ENCODE results near the gene TMTC2.

The TMTC2 gene

DNA sequence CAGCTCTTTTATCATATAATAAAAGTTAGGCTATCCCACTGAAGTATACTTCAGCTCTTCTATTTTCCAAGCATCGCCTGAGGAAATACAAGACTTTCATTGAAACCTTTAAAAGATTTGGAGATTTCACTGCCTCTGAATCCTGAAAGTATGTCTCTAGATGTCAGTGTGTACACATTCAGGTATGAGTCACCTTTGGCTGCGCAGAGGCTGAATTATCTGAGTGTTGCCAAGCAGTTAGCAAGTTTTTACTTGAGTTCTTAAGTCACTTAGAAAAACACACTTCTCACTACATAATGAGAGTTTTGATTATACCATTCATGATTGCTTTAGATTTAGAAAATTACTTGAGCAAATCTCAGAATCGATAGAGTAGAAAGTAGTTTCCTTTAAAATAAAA is 210.3 kb downstream of the TMTC2 start:
- Histone ChIP-seq H3K27ac (no peak overlapping the region), H3K27me3 (replicated peaks) (no peaks in the 10 kb centered on the region), H3K4me3 (ENCODE audit: low read depth, low read length) (no peak overlapping the region), H3K36me3 (replicated peaks) (no peaks in the 10 kb centered on the region)
- peak; percentile 38 for DNase-seq
- in situ Hi-C loops (cut with HindIII; ENCODE audit: low pct_ligation_motif_present, low sequenced_read_pairs) = no loop called here
- TF ChIP-seq, protein P1, sequence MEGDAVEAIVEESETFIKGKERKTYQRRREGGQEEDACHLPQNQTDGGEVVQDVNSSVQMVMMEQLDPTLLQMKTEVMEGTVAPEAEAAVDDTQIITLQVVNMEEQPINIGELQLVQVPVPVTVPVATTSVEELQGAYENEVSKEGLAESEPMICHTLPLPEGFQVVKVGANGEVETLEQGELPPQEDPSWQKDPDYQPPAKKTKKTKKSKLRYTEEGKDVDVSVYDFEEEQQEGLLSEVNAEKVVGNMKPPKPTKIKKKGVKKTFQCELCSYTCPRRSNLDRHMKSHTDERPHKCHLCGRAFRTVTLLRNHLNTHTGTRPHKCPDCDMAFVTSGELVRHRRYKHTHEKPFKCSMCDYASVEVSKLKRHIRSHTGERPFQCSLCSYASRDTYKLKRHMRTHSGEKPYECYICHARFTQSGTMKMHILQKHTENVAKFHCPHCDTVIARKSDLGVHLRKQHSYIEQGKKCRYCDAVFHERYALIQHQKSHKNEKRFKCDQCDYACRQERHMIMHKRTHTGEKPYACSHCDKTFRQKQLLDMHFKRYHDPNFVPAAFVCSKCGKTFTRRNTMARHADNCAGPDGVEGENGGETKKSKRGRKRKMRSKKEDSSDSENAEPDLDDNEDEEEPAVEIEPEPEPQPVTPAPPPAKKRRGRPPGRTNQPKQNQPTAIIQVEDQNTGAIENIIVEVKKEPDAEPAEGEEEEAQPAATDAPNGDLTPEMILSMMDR (IDR thresholded peaks at IDR 0.05; ENCODE audit: low read depth, low read length, missing control alignments) = no peak

DNA sequence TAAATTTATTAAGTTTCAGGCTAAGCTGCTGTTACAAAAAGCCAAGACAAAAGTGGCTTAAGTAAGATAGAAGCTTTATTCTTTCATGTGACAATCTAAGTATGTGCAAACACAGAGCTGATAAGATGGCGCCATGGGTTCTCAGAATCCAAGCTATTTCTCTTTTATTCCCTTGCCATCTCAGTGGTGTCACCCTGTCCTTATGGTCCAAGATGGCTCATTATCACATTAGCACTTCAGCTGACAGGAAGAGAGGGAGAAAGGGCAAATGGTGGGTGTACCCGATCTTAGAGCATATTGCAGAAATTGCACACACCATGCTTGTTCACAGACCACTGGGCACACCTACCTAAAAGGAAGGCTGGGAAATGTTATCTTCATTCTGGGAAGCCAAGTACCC is 211.7 kb downstream of the TMTC2 start:
- Histone ChIP-seq H3K36me3 (replicated peaks) (no peaks in the 10 kb centered on the region), H3K27me3 (replicated peaks) (no peaks in the 10 kb centered on the region), H3K27ac (no peak overlapping the region), H3K4me3 (ENCODE audit: low read depth, low read length) (no peak overlapping the region)
- TF ChIP-seq, protein P1 (IDR thresholded peaks at IDR 0.05; ENCODE audit: low read depth, low read length, missing control alignments) = no peak
- no peak for DNase-seq
- in situ Hi-C loops (cut with HindIII; ENCODE audit: low pct_ligation_motif_present, low sequenced_read_pairs) = no loop called here

DNA sequence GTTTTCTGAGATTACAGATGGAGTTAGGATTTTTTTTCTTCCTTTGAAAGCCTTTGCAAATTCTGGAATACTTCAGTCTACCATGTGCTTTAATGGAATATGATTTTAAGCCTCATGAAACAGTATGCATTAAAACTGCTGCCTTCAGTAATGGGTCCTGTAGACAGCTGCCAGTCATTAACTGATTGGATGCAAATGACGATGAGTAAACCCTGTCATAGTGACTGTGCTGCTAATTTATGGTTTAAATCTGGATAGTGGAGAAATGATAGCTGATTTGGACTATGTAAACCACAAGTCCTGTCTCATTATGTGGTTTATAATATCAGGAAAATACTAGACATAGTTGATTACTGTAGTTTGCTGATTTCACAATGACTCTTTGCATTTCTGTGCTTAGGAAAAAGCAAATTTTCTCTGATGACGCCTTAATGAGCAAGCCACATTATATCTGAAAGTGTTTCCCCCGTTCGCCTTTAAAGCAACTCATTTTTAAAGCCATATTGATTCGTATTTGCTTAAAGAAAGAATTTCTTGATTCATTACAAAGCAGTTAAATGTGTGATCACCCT is 217.6 kb downstream of the TMTC2 start:
- no peak for DNase-seq
- in situ Hi-C loops (cut with HindIII; ENCODE audit: low pct_ligation_motif_present, low sequenced_read_pairs) = no loop called here
- TF ChIP-seq, protein P1 (IDR thresholded peaks at IDR 0.05; ENCODE audit: low read depth, low read length, missing control alignments) = no peak
- Histone ChIP-seq H3K36me3 (replicated peaks) (no peaks in the 10 kb centered on the region), H3K4me3 (ENCODE audit: low read depth, low read length) (no peak overlapping the region), H3K27me3 (replicated peaks) (no peaks in the 10 kb centered on the region), H3K27ac (no peak overlapping the region)

DNA sequence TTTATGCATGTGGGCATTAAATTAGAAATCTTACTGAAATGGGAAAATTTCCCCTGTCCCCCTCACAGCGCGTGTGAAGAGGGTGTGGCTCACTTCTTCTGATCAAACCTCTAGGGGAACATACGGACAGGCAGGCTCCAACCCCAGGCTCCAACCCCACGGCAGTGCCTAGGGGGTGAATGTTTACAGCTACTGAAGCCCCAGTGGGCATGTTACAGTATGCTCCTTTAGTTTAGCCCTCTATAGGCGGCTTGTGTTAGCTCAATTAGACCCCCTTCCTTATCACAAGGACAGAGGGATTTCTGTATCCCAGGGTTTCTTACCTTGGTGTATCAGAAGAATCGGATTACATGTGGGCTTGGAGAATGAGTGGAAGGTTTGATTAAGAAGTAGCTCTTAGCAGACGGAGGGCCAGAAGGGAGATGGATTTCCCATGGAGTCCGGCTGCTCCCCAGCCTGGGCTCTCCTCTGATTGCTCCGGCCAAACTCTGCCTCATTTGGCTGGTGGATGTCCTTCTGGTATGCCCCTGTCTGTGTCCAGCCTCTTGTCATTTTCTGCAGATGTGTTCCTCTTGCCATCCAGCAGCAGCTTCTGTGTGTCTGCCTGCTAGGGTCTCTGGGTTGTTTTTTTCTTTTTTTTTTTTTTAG is 223.7 kb downstream of the TMTC2 start:
- Histone ChIP-seq H3K27ac (no peak overlapping the region), H3K4me3 (ENCODE audit: low read depth, low read length) (no peak overlapping the region), H3K36me3 (replicated peaks) (no peaks in the 10 kb centered on the region), H3K27me3 (replicated peaks) (no peaks in the 10 kb centered on the region)
- TF ChIP-seq, protein P1 (IDR thresholded peaks at IDR 0.05; ENCODE audit: low read depth, low read length, missing control alignments) = no peak
- in situ Hi-C loops (cut with HindIII; ENCODE audit: low pct_ligation_motif_present, low sequenced_read_pairs) = no loop called here
- DNase-seq = no peak

DNA sequence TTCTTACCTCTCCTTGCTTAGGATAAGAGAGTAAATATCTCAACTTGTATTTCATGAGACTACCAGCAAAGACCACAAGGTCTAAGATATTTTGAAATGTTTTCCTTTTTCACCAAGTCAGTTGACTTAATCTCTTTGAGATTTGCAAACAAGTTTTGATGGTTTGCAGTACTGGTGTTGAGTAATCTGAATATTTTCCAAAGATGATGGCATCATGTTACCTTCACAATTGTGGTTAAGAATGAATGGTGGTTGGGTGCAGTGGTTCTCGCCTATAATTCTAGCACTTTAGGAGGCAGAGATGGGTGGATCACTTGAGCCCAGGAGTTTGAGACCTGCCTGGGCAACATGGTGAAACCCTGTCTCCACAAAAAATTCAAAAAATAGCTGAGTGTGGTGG is 225.7 kb downstream of the TMTC2 start:
- Histone ChIP-seq H3K36me3 (replicated peaks) (no peaks in the 10 kb centered on the region), H3K27ac (no peak overlapping the region), H3K27me3 (replicated peaks) (no peaks in the 10 kb centered on the region), H3K4me3 (ENCODE audit: low read depth, low read length) (no peak overlapping the region)
- TF ChIP-seq, protein P1 (IDR thresholded peaks at IDR 0.05; ENCODE audit: low read depth, low read length, missing control alignments) = no peak
- in situ Hi-C loops (cut with HindIII; ENCODE audit: low pct_ligation_motif_present, low sequenced_read_pairs) = no loop called here
- DNase-seq = no peak
